ENCODE data around the gene PLIN4.

The PLIN4 gene

GRCh38 chr19:4494691-4495064 lies 23.6 kb downstream of the PLIN4 start:
- H3K36me3 ChIP-seq (ENCODE audit: control insufficient read depth, insufficient read depth, low read length, severe bottlenecking) = peaks cover 74% of the 10 kb centered on the region
- no peak overlapping the region for H3K4me3 ChIP-seq (ENCODE audit: low read length)
- no peak for DNase-seq (ENCODE audit: low read depth)
- H3K9me3 ChIP-seq (ENCODE audit: control insufficient read depth, low read length) = no peaks in the 10 kb centered on the region
- no peaks in the 10 kb centered on the region for H3K4me1 ChIP-seq (ENCODE audit: control insufficient read depth, insufficient read depth, low read length)
- H3K9ac ChIP-seq (ENCODE audit: low read length) = no peak overlapping the region
- no peaks in the 10 kb centered on the region for H3K27me3 ChIP-seq (replicated peaks; ENCODE audit: control insufficient read depth, insufficient read depth, low read length)

- Histone ChIP-seq H3K36me3 (ENCODE audit: control insufficient read depth, insufficient read depth, low read length, severe bottlenecking) (peaks cover 73% of the 10 kb centered on the region), H3K27me3 (replicated peaks; ENCODE audit: control insufficient read depth, insufficient read depth, low read length) (no peaks in the 10 kb centered on the region), H3K9me3 (ENCODE audit: control insufficient read depth, low read length) (no peaks in the 10 kb centered on the region), H3K9ac (ENCODE audit: low read length) (no peak overlapping the region), H3K4me3 (ENCODE audit: low read length) (no peak overlapping the region), H3K4me1 (ENCODE audit: control insufficient read depth, insufficient read depth, low read length) (no peaks in the 10 kb centered on the region)
- DNase-seq (ENCODE audit: low read depth) = no peak
Measured at GRCh38 chr19:4493929-4494690, 24.2 kb downstream of the PLIN4 start.

- peaks cover 72% of the 10 kb centered on the region for H3K36me3 ChIP-seq (ENCODE audit: control insufficient read depth, insufficient read depth, low read length, severe bottlenecking)
- DNase-seq (ENCODE audit: low read depth) = no peak
- H3K9ac ChIP-seq (ENCODE audit: low read length) = no peak overlapping the region
- no peaks in the 10 kb centered on the region for H3K27me3 ChIP-seq (replicated peaks; ENCODE audit: control insufficient read depth, insufficient read depth, low read length)
- no peaks in the 10 kb centered on the region for H3K4me1 ChIP-seq (ENCODE audit: control insufficient read depth, insufficient read depth, low read length)
- H3K4me3 ChIP-seq (ENCODE audit: low read length) = no peak overlapping the region
- no peaks in the 10 kb centered on the region for H3K9me3 ChIP-seq (ENCODE audit: control insufficient read depth, low read length)
Measured at GRCh38 chr19:4493104-4493928, 25.0 kb downstream of the PLIN4 start.

- Histone ChIP-seq H3K9me3 (ENCODE audit: control insufficient read depth, low read length) (no peaks in the 10 kb centered on the region), H3K4me3 (ENCODE audit: low read length) (no peak overlapping the region), H3K36me3 (ENCODE audit: control insufficient read depth, insufficient read depth, low read length, severe bottlenecking) (peaks cover 67% of the 10 kb centered on the region)
Measured at GRCh38 chr19:4492337-4493103, 25.8 kb downstream of the PLIN4 start.

GRCh38 chr19:4491446-4491845 lies 26.8 kb downstream of the PLIN4 start:
- Histone ChIP-seq H3K36me3 (ENCODE audit: control insufficient read depth, insufficient read depth, low read length, severe bottlenecking) (peaks cover 60% of the 10 kb centered on the region), H3K27me3 (replicated peaks; ENCODE audit: control insufficient read depth, insufficient read depth, low read length) (no peaks in the 10 kb centered on the region), H3K4me1 (ENCODE audit: control insufficient read depth, insufficient read depth, low read length) (no peaks in the 10 kb centered on the region), H3K9me3 (ENCODE audit: control insufficient read depth, low read length) (no peaks in the 10 kb centered on the region), H3K9ac (ENCODE audit: low read length) (no peak overlapping the region), H3K4me3 (ENCODE audit: low read length) (no peak overlapping the region)
- DNase-seq (ENCODE audit: low read depth) = no peak

More at GRCh38 chr19:4492337-4493103, 25.8 kb downstream of the PLIN4 start:
- Histone ChIP-seq H3K9ac (ENCODE audit: low read length) (no peak overlapping the region), H3K4me1 (ENCODE audit: control insufficient read depth, insufficient read depth, low read length) (no peaks in the 10 kb centered on the region), H3K27me3 (replicated peaks; ENCODE audit: control insufficient read depth, insufficient read depth, low read length) (no peaks in the 10 kb centered on the region)
- no peak for DNase-seq (ENCODE audit: low read depth)

GRCh38 chr19:4488496-4488895 lies 29.8 kb downstream of the PLIN4 start:
- H3K9me3 ChIP-seq (ENCODE audit: control insufficient read depth, low read length) = no peaks in the 10 kb centered on the region
- no peak overlapping the region for H3K9ac ChIP-seq (ENCODE audit: low read length)
- no peaks in the 10 kb centered on the region for H3K4me1 ChIP-seq (ENCODE audit: control insufficient read depth, insufficient read depth, low read length)
- no peaks in the 10 kb centered on the region for H3K27me3 ChIP-seq (replicated peaks; ENCODE audit: control insufficient read depth, insufficient read depth, low read length)
- DNase-seq (ENCODE audit: low read depth) = no peak
- no peak overlapping the region for H3K4me3 ChIP-seq (ENCODE audit: low read length)
- peaks cover 34% of the 10 kb centered on the region for H3K36me3 ChIP-seq (ENCODE audit: control insufficient read depth, insufficient read depth, low read length, severe bottlenecking)

- DNase-seq (ENCODE audit: low read depth) = no peak
- Histone ChIP-seq H3K27me3 (replicated peaks; ENCODE audit: control insufficient read depth, insufficient read depth, low read length) (no peaks in the 10 kb centered on the region), H3K9ac (ENCODE audit: low read length) (no peak overlapping the region), H3K36me3 (ENCODE audit: control insufficient read depth, insufficient read depth, low read length, severe bottlenecking) (peaks cover 35% of the 10 kb centered on the region), H3K4me3 (ENCODE audit: low read length) (no peak overlapping the region), H3K9me3 (ENCODE audit: control insufficient read depth, low read length) (no peaks in the 10 kb centered on the region), H3K4me1 (ENCODE audit: control insufficient read depth, insufficient read depth, low read length) (no peaks in the 10 kb centered on the region)
Measured at GRCh38 chr19:4487572-4487971, 30.7 kb downstream of the PLIN4 start.

GRCh38 chr19:4483385-4483784 lies 34.9 kb downstream of the PLIN4 start:
- DNase-seq (ENCODE audit: low read depth) = no peak
- Histone ChIP-seq H3K9ac (ENCODE audit: low read length) (no peak overlapping the region), H3K9me3 (ENCODE audit: control insufficient read depth, low read length) (no peaks in the 10 kb centered on the region), H3K4me1 (ENCODE audit: control insufficient read depth, insufficient read depth, low read length) (no peaks in the 10 kb centered on the region), H3K27me3 (replicated peaks; ENCODE audit: control insufficient read depth, insufficient read depth, low read length) (no peaks in the 10 kb centered on the region), H3K36me3 (ENCODE audit: control insufficient read depth, insufficient read depth, low read length, severe bottlenecking) (peaks cover 17% of the 10 kb centered on the region), H3K4me3 (ENCODE audit: low read length) (no peak overlapping the region)

GRCh38 chr19:4482721-4483364 lies 35.4 kb downstream of the PLIN4 start:
- no peaks in the 10 kb centered on the region for H3K9me3 ChIP-seq (ENCODE audit: control insufficient read depth, low read length)
- no peak overlapping the region for H3K4me3 ChIP-seq (ENCODE audit: low read length)
- H3K9ac ChIP-seq (ENCODE audit: low read length) = no peak overlapping the region
- no peak for DNase-seq (ENCODE audit: low read depth)
- peaks cover 16% of the 10 kb centered on the region for H3K36me3 ChIP-seq (ENCODE audit: control insufficient read depth, insufficient read depth, low read length, severe bottlenecking)
- no peaks in the 10 kb centered on the region for H3K4me1 ChIP-seq (ENCODE audit: control insufficient read depth, insufficient read depth, low read length)
- no peaks in the 10 kb centered on the region for H3K27me3 ChIP-seq (replicated peaks; ENCODE audit: control insufficient read depth, insufficient read depth, low read length)

GRCh38 chr19:4477034-4477801 lies 41.1 kb downstream of the PLIN4 start:
- Histone ChIP-seq H3K4me3 (ENCODE audit: low read length) (no peak overlapping the region), H3K4me1 (ENCODE audit: control insufficient read depth, insufficient read depth, low read length) (peaks cover 12% of the 10 kb centered on the region), H3K27me3 (replicated peaks; ENCODE audit: control insufficient read depth, insufficient read depth, low read length) (no peaks in the 10 kb centered on the region), H3K9ac (ENCODE audit: low read length) (no peak overlapping the region), H3K9me3 (ENCODE audit: control insufficient read depth, low read length) (no peaks in the 10 kb centered on the region), H3K36me3 (ENCODE audit: control insufficient read depth, insufficient read depth, low read length, severe bottlenecking) (peaks cover 31% of the 10 kb centered on the region)
- no peak for DNase-seq (ENCODE audit: low read depth)
